ENCODE results near the gene FKBP11.

DNA sequence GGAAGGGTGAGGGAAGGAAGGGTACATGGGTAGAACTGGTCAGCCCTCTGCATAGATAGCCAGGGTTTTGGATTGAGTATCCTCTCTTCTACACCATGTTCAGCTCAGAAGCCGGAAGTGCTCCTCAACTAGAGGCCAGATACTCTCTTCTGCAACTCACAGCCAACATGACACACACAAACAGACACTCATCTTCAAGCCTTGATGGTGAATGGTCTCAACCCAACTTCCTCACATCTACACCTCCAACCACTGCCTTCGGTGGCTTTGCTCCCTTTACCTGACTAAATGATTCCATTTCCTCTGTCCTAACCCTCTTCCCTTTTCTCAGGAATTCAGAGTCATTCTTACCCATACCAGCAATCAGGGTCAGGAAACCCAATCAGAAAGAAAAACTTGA is 7.6 kb upstream of the FKBP11 start:
- TF ChIP-seq, protein P1, sequence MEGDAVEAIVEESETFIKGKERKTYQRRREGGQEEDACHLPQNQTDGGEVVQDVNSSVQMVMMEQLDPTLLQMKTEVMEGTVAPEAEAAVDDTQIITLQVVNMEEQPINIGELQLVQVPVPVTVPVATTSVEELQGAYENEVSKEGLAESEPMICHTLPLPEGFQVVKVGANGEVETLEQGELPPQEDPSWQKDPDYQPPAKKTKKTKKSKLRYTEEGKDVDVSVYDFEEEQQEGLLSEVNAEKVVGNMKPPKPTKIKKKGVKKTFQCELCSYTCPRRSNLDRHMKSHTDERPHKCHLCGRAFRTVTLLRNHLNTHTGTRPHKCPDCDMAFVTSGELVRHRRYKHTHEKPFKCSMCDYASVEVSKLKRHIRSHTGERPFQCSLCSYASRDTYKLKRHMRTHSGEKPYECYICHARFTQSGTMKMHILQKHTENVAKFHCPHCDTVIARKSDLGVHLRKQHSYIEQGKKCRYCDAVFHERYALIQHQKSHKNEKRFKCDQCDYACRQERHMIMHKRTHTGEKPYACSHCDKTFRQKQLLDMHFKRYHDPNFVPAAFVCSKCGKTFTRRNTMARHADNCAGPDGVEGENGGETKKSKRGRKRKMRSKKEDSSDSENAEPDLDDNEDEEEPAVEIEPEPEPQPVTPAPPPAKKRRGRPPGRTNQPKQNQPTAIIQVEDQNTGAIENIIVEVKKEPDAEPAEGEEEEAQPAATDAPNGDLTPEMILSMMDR (IDR thresholded peaks at IDR 0.05) = no peak
- peak in 1 of 3 donors; percentile 12 for TF ChIP-seq POLR2AphosphoS5 (IDR thresholded peaks at IDR 0.05)

Measured in transverse colon (tissue), 4 donors.